Activated CD8-positive, alpha-beta memory T cell treated with anti-CD3 and anti-CD28 coated beads, Interleukin-2, amount 50 U/mL, for 48 hours (primary cell): ENCODE measurements around the gene RPN1.

Source experiments
- DNase-seq: peaks from one replicate; pipeline ENCODE4 v3.0.0-alpha.2; 2020

The RPN1 gene

DNA sequence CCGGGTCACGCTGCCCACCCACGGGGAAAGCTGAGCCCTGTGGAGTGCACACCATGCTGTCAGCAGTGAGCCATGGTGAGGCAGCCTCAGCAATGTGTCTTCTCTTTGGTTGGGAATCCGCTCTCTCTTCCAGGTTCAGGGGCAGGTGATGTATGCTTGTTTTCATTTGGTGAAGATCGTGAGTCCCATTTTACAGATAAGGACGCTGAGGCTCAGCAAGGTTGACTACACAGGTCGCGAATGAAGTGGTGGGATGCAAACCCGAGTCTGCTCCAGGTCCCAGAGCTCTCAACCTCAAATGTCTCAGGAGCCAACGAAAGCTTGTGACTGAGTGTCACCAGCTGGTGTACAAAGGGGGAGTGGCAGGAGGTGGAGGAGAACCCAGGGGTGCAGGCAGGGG is 74.3 kb downstream of the RPN1 start:
- no peak for DNase-seq

DNA sequence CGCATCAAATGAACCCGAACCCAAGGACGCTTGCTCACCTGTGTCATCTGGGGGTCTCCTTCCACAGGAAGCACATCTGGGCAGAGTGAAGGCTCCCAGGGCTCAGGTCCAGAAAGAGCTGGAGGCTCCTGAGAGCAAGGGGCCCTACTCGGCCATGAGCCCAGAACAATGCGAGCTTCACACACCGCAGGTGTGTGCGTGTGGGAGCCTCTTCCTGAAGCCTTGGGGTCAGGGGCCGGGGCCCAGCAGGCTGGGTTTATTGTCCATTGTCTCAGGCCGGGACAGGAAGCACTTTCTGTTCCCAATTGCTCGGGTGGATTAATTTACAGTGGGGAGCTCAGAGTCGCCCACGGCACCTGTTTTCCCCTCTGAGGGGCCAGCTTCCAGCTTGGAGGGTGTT is 74.8 kb downstream of the RPN1 start:
- DNase-seq, result no peak

DNA sequence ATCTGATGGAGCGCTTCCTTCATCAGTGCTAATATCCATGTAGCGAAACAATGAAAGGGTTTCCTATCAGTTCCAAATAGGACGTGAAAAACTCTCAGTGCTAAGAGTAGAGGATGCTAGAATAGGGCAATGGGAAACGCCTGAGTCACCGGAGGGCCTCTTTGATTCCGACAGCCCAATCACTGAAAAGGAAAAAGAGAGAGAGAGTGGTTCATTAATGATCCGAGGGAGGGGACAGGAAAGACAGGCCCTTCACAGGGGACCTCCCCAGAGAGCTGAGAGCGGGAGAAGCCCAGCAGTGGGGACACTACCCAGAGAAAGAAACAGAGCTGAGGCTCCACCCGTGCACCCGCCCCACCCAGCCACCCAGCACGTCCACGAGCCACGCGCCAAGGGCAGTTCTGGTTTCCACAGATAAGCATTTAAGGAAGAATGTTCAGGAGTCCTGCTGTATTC is 76.9 kb downstream of the RPN1 start:
- DNase-seq, result no peak

DNA sequence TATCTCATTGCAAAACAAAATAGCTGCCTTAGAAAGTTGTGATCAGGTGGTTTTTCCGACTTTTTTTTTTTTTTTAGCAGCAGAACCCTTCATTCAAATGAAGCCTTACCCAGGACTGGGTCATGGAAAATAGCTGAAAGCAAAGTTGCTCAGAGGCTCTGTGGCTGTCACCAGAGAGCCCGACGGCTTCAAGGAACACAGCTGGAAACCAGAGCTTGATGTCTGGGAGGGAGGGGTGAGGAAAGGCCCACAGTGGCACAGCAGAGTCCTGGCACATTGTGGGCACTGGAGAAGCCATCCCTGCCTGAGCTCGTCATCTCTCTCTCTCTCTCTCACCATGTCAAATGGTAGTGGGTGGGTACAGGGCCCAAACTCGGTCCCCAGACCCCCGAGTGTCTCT is 77.5 kb downstream of the RPN1 start:
- DNase-seq, result no peak

DNA sequence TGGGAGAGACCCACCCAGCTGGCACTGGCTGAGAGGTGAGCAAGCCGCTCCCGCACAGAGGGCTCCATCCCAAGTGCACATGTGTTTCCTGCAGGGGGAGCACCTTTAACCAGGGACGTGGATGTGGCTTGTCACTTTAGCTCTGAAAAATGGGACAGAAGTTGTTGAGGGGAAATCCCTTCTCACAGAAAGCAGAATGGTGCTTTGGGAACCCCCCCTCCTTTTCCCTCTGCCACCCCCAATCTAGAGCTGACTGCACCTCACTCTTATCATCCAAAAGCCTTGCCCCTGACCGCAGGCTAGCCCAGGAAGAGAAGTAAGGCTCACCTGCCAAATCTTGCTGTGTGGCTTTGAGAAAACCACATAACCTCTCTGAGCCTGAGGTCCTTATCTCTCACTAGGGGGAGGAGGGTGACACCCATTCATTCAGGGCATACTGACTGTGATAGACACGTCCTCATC is 77.9 kb downstream of the RPN1 start:
- no peak for DNase-seq

DNA sequence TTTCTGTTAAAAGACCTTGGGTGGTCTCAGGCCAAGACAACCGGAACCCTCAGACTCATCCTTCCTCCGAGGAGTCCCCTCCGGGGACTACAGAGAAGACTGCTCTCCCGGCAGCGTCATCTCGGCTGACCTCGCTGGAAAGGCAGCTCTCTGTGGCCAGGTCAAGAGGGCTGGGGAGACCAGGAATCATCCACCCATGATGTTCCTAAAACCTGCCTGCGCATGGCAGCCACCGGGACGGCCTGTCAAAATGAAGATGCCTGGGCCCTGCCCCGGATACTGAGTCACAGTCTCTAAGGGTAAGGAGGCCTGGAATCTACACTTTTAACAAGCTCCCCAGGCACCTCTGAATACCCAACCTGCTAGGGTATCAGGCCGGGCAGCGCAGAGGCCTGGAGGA is 78.6 kb downstream of the RPN1 start:
- DNase-seq, result no peak
